GM06990 (cell line): ENCODE data around the gene ZNF627.

ENCODE experiments used
- DNase-seq: peaks from one replicate; pipeline ENCODE4 v3.0.0-alpha.2; 2011; ENCODE audit not compliant: insufficient read length; ENCODE audit errors: extremely low read depth
- H3K27me3 ChIP-seq: replicated peaks from 2 replicates; pipeline ENCODE4 v1.6.0; 2011; ENCODE audit warnings: low read length; ENCODE audit not compliant: control insufficient read depth, insufficient read depth
- H3K36me3 ChIP-seq: 2 replicates; pipeline ENCODE4 v1.5.1; 2011; ENCODE audit warnings: low read length; ENCODE audit not compliant: control insufficient read depth, insufficient read depth
- H3K4me3 ChIP-seq: replicated peaks from 2 replicates; pipeline ENCODE4 v1.5.1; 2011; ENCODE audit warnings: low read depth, mild to moderate bottlenecking, control low read depth, low read length
- CTCF ChIP-seq: IDR thresholded peaks from 2 replicates; pipeline ENCODE4 v1.5.1; 2011; ENCODE audit warnings: low read length, control low read depth, mild to moderate bottlenecking, inconsistent platforms; ENCODE audit not compliant: insufficient read depth, poor library complexity, severe bottlenecking

Gene ZNF627

GRCh38 chr19:11574689-11575088 is 22.6 kb upstream of the ZNF627 start:
- no peak overlapping the region for H3K4me3 ChIP-seq
- H3K27me3 ChIP-seq: no peaks in the 10 kb centered on the region
- H3K36me3 ChIP-seq: no peaks in the 10 kb centered on the region
- no peak for TF ChIP-seq CTCF
- no peak for DNase-seq

- TF ChIP-seq CTCF: no peak
- H3K36me3 ChIP-seq: no peaks in the 10 kb centered on the region
- DNase-seq: no peak
- H3K4me3 ChIP-seq: no peak overlapping the region
- H3K27me3 ChIP-seq: no peaks in the 10 kb centered on the region
Observed at GRCh38 chr19:11576227-11576626, 21.1 kb upstream of the ZNF627 start.

- no peak for DNase-seq
- TF ChIP-seq CTCF: no peak
- Histone ChIP-seq H3K27me3 (no peaks in the 10 kb centered on the region), H3K36me3 (no peaks in the 10 kb centered on the region), H3K4me3 (peak within 1 kb of the TSS; percentile 65)
Observed at GRCh38 chr19:11577451-11578257, 19.6 kb upstream of the ZNF627 start, which contains the start of gene ACP5. Gene ACP5, minus strand, starts transcription at chr19:11577645. Its CDS starts 328 bp downstream, at chr19:11577317.

GRCh38 chr19:11578258-11579142 is 18.8 kb upstream of the ZNF627 start:
- TF ChIP-seq CTCF: no peak
- no peaks in the 10 kb centered on the region for H3K36me3 ChIP-seq
- peak; percentile 78 for DNase-seq
- peak overlapping the region; percentile 65 for H3K4me3 ChIP-seq
- H3K27me3 ChIP-seq: no peaks in the 10 kb centered on the region

GRCh38 chr19:11580116-11580515 is 17.2 kb upstream of the ZNF627 start:
- H3K4me3 ChIP-seq: no peak overlapping the region
- no peaks in the 10 kb centered on the region for H3K36me3 ChIP-seq
- no peak for DNase-seq
- no peaks in the 10 kb centered on the region for H3K27me3 ChIP-seq
- TF ChIP-seq CTCF: no peak
